ENCODE measurements around the gene LRSAM1.

GRCh38 chr9:127463911-127464310 is 12.6 kb downstream of the LRSAM1 start:
- TF ChIP-seq GLIS3 (CRISPR knock-in tag; IDR thresholded peaks at IDR 0.05): no peak
- no peak for TF ChIP-seq TCF4 (CRISPR knock-in tag; IDR thresholded peaks at IDR 0.05; ENCODE audit: borderline replicate concordance)
- TF ChIP-seq CSRNP3 (CRISPR knock-in tag; IDR thresholded peaks at IDR 0.05): no peak
- no peak for TF ChIP-seq ZFP30 (CRISPR knock-in tag; IDR thresholded peaks at IDR 0.05)
- no peak for TF ChIP-seq ZFP3 (CRISPR knock-in tag; IDR thresholded peaks at IDR 0.05)
- TF ChIP-seq ZC3H10 (CRISPR knock-in tag; IDR thresholded peaks at IDR 0.05): no peak
- no peak for TF ChIP-seq CREB5 (CRISPR knock-in tag; IDR thresholded peaks at IDR 0.05; ENCODE audit: low read depth)

All from SK-N-SH treated with all-trans-retinoic acid at 6 μM for 48 hours (cell line).